T-cell (primary cell): Measurements from ENCODE around the gene PCIF1. TPM values are rescaled to one million over a fixed set of nuclear protein-coding genes. Genes with fewer than 3 reads are reported as not detected.

Source experiments
- ATAC-seq, 4 experiments: fragments of 200-7000 bp in 3 of 4; fragments of 150-1000 bp in 1 of 4; cut with Tn5 transposase; replicated peaks in 1 of 4; 1 replicate in 3 of 4; 2 replicates in 1 of 4; pipeline ENCODE4 v1.10.0; 2021; ENCODE audit warnings: moderate library complexity in 3 of 4, mild to moderate bottlenecking in 2 of 4, moderate number of reproducible peaks in 1 of 4
- CTCF ChIA-PET, 2 donors: fragments of 300-600 bp; sonication (Branson Sonifier 250); formaldehyde crosslinking; loops; one replicate each; lab custom pipeline; 2022; ENCODE audit warnings: antibody characterized with exemption in 2 of 2; lab: Charles Lee
- POLR2A ChIA-PET, 2 donors: fragments of 300-600 bp; sonication (Branson Sonifier 250); formaldehyde crosslinking; loops; one replicate each; lab custom pipeline; 2022; ENCODE audit warnings: antibody characterized with exemption in 2 of 2; lab: Charles Lee
- DNase-seq, 35 experiments: peaks; one replicate each; pipeline versions ENCODE4 v3.0.0 to v3.0.0-alpha.2; 2013 to 2023
- H3K27ac ChIP-seq: one replicate; pipeline ENCODE4 v1.5.1; 2013; ENCODE audit warnings: low read length
- H3K27me3 ChIP-seq, 2 experiments: replicated peaks in 1 of 2; 1 replicate in 1 of 2; 2 replicates in 1 of 2; pipeline versions ENCODE4 v1.6.1 to v1.7.0; 2013; ENCODE audit warnings: low read length in 1 of 2, mixed read lengths in 1 of 2; ENCODE audit not compliant: control insufficient read depth in 2 of 2, insufficient read depth in 2 of 2; ENCODE audit errors: extremely low read depth in 1 of 2
- H3K36me3 ChIP-seq, 2 donors: 1 replicate in 1 of 2; 2 replicates in 1 of 2; pipeline versions ENCODE4 v1.6.1 to v1.7.0; 2013; ENCODE audit warnings: low read length in 1 of 2; ENCODE audit not compliant: control insufficient read depth in 2 of 2, insufficient read depth in 1 of 2; ENCODE audit errors: extremely low read depth in 1 of 2
- H3K4me1 ChIP-seq, 2 experiments: 1 replicate in 1 of 2; 2 replicates in 1 of 2; pipeline versions ENCODE4 v1.6.1 to v1.7.0; 2013; ENCODE audit warnings: low read length in 2 of 2, mixed read lengths in 1 of 2; ENCODE audit not compliant: insufficient read depth in 2 of 2, control insufficient read depth in 1 of 2; ENCODE audit errors: extremely low read depth in 1 of 2
- H3K4me3 ChIP-seq, 2 donors: 1 replicate in 1 of 2; 2 replicates in 1 of 2; pipeline versions ENCODE4 v1.5.1 to v1.7.0; 2013; ENCODE audit warnings: mild to moderate bottlenecking in 2 of 2, low read length in 1 of 2, moderate library complexity in 1 of 2; ENCODE audit not compliant: control insufficient read depth in 1 of 2; ENCODE audit errors: extremely low read depth in 1 of 2
- H3K9me3 ChIP-seq: 2 replicates; pipeline ENCODE4 v1.7.0; 2013
- H3K27ac Mint-ChIP-seq, 2 donors: one replicate each; pipeline ENCODE4 v1.8.0; 2020 to 2021; ENCODE audit warnings: mild to moderate bottlenecking in 2 of 2, mixed read lengths in 2 of 2
- H3K27me3 Mint-ChIP-seq, 2 donors: one replicate each; pipeline ENCODE4 v1.8.0; 2021 to 2022; ENCODE audit warnings: mixed read lengths in 2 of 2
- H3K36me3 Mint-ChIP-seq: one replicate; pipeline ENCODE4 v1.8.0; 2021; ENCODE audit warnings: mixed read lengths
- H3K4me1 Mint-ChIP-seq, 3 donors: one replicate each; pipeline ENCODE4 v1.8.0; 2020 to 2022; ENCODE audit warnings: mixed read lengths in 3 of 3, mild to moderate bottlenecking in 1 of 3
- H3K4me3 Mint-ChIP-seq, 3 donors: one replicate each; pipeline ENCODE4 v1.8.0; 2020 to 2022; ENCODE audit warnings: mild to moderate bottlenecking in 3 of 3, mixed read lengths in 3 of 3, moderate library complexity in 3 of 3
- H3K9me3 Mint-ChIP-seq, 3 donors: one replicate each; pipeline ENCODE4 v1.8.0; 2020 to 2022; ENCODE audit warnings: mixed read lengths in 3 of 3
- WGBS: methylation state at CpG from one replicate; pipeline ENCODE4 v1.1.5; 2013; ENCODE audit warnings: missing lambda C conversion rate; ENCODE audit not compliant: insufficient coverage; 5-methylcytosine and 5-hydroxymethylcytosine counted together
- total RNA-seq, 35 experiments: library from RNA in 6 of 35; stranded (reverse) in 6 of 35; fragments of 120-200 nt in 1 of 35; gene quantifications; one replicate each; pipeline versions ENCODE4 v1.2.1 to v1.2.4 and lab custom pipeline; 2013 to 2026

Gene PCIF1
- total RNA-seq, 5 donors from 2014 or later (not counting 1 experiment from before 2014, with no cell fraction given), result 74.4 to 78.7 (median 74.6) TPM

- ATAC-seq, result no peak
- no peak overlapping the region for H3K27ac Mint-ChIP-seq
- no peaks in the 10 kb centered on the region for H3K4me1 ChIP-seq
- no peak for DNase-seq
- H3K36me3 Mint-ChIP-seq, result peaks cover 11% of the 10 kb centered on the region
- no peak overlapping the region for H3K27ac ChIP-seq
- H3K4me3 Mint-ChIP-seq, result no peak overlapping the region
- 96% methylated on average over 9 of the region's 14 CpGs for WGBS
- H3K9me3 Mint-ChIP-seq, result no peaks in the 10 kb centered on the region
- H3K36me3 ChIP-seq, result peaks cover 7 to 18% of the 10 kb centered on the region in 2 donors
- ChIA-PET POLR2A (no interaction called here), CTCF (interaction anchor here in 1 of 2 donors (0.9 kb wide), 1 partner anchor 21 kb away, joined by 3 read pairs; the partner anchor contains the start of gene ZSWIM1)
- H3K27me3 ChIP-seq, result peaks cover 0 to 3% of the 10 kb centered on the region in 2 experiments
- no peaks in the 10 kb centered on the region for H3K27me3 Mint-ChIP-seq
- no peaks in the 10 kb centered on the region for H3K9me3 ChIP-seq
- H3K4me3 ChIP-seq, result no peak overlapping the region
- H3K4me1 Mint-ChIP-seq, result no peaks in the 10 kb centered on the region
These were observed 32.2 kb upstream of the PCIF1 start for GRCh38 chr20:45902199-45902701.

DNA sequence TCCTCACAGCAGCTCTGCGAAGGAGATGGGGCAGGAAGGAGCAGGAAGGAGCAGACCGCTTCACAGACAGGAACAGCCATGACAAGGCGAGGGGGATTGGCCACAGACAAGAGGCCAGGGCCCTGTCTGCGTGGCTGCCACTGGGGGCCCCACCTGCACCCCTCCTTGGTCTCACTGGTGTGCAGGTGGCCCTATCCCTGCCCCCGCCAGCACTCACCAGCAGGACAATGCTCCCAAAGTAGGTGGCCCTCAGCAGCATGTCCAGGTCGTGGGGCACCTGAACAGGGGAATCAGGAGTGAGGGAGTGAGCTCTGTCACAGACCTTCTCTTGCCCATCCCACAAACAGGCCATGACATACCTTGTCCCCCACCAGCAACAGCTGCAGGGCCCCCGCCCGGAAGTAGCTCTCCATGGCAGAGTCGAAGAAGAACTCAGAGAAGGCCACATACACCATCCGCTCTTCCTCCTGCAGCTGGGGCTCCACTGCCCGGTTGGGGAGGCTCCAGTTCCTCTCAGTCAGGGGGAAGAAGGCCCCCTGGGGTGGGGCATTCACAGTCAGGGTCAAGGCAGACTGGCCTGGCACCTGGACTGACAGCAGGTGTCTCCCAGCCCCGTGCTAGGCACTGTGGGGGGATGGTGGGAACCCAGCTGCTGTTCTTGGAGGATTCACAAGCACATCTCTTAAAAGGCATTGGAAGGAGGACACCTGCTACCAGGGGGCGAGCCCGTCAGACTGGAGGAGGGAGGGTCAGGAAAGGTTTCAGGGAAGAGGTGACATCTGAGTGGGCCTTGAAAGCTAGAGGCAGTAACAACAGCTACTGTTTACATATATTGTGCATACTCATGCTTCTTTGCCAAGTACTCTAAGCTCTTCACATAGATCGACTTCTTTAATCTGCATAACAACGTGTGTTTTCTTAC is 29.6 kb upstream of the PCIF1 start:
- no peak overlapping the region for H3K27ac Mint-ChIP-seq
- H3K27me3 ChIP-seq, result peaks cover 0 to 5% of the 10 kb centered on the region in 2 experiments
- H3K36me3 Mint-ChIP-seq, result no peaks in the 10 kb centered on the region
- ChIA-PET CTCF (no interaction called here), POLR2A (no interaction called here)
- no peaks in the 10 kb centered on the region for H3K36me3 ChIP-seq
- no peak for DNase-seq
- no peak overlapping the region for H3K4me3 ChIP-seq
- H3K9me3 Mint-ChIP-seq, result no peaks in the 10 kb centered on the region
- H3K9me3 ChIP-seq, result no peaks in the 10 kb centered on the region
- no peaks in the 10 kb centered on the region for H3K27me3 Mint-ChIP-seq
- H3K4me1 Mint-ChIP-seq, result no peaks in the 10 kb centered on the region
- H3K27ac ChIP-seq, result no peak overlapping the region
- H3K4me1 ChIP-seq, result no peaks in the 10 kb centered on the region
- H3K4me3 Mint-ChIP-seq, result no peak overlapping the region
- WGBS, result 63% methylated on average over 7 of the region's 16 CpGs
- ATAC-seq, result no peak

DNA sequence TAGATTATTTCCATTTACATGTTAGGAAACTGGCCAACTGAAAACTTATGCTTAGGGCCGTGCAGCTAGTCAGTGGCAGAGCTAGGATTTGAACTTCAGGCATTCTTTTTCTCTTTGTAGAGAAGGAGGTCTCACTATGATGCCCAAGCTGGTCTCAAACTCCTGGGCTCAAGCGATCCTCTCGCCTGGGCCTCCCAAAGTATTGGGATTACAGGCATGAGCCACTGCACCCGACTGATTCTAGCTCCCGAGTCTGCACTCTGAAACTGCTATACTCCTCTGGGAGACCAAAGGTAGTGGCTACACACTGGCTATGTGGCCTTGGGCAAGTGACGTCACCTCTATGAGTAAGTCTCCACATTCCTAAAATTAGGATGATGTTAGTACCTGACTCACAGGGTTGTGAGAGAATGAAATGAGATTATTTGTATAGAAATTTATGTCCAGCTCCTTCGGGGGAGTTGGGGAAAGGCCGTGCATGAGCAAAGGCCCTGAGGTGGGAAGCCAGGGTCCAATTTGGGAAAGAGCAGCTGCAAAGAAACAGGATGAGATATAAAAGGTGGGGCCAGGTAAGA is 28.9 kb upstream of the PCIF1 start:
- Histone ChIP-seq H3K4me1 (peaks cover 0 to 1% of the 10 kb centered on the region in 2 experiments), H3K36me3 (no peaks in the 10 kb centered on the region), H3K4me3 (no peak overlapping the region), H3K27ac (no peak overlapping the region), H3K27me3 (peaks cover 0 to 5% of the 10 kb centered on the region in 2 experiments), H3K9me3 (no peaks in the 10 kb centered on the region)
- no peak for ATAC-seq
- Mint-ChIP-seq H3K4me3 (no peak overlapping the region), H3K4me1 (peaks cover 1 to 4% (median 2%) of the 10 kb centered on the region in 3 donors), H3K27me3 (no peaks in the 10 kb centered on the region), H3K36me3 (no peaks in the 10 kb centered on the region), H3K9me3 (no peaks in the 10 kb centered on the region), H3K27ac (no peak overlapping the region)
- no peak for DNase-seq
- ChIA-PET POLR2A (no interaction called here), CTCF (no interaction called here)
- WGBS, result 83% methylated on average over 6 of the region's 8 CpGs

DNA sequence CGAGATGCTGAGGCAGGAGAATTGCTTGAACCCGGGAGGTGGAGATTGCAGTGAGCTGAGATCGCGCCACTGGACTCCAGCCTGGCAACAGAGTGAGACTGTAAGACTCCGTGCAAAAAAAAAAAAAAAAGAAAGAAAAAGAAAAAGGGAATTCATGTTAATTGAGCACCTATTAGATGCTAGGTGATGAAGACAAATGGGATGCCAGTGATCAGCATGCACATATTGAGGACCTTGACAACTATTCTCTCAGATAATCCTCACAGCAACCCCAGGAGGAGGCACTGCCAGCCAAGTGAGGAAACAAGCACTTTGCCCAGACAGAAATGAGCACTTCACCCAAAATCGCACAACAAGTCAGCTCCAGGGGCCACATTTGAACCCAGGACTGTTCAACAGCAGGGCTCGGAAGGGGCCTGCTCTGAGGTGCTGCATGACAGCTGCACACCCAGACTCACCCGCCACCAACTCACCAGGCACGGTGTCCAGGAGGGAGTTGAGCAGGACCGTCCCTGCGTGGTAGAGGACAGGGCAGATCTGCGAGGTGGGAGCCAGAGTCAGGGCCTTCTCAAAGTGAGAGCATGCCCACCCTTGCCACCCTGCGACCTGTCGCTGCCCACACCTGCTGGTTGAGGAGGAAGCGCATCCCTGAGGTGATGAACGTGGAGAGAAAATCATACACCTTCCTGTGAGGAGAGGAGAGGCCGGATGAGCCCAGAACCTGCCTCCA is 27.1 kb upstream of the PCIF1 start:
- CTCF ChIA-PET, result interaction anchor here in 1 of 2 donors (0.7 kb wide), 1 partner anchor 18 kb away, joined by 6 read pairs; no protein-coding TSS in a partner anchor

GRCh38 chr20:45908084-45908483 is 26.4 kb upstream of the PCIF1 start:
- peaks cover 4 to 21% of the 10 kb centered on the region in 2 experiments for H3K4me1 ChIP-seq
- CTCF ChIA-PET, result no interaction called here
- no peak overlapping the region for H3K4me3 ChIP-seq
- peaks cover 0 to 27% of the 10 kb centered on the region in 2 experiments for H3K27me3 ChIP-seq
- peaks cover 9 to 20% (median 18%) of the 10 kb centered on the region in 3 donors for H3K4me1 Mint-ChIP-seq
- DNase-seq, result no peak
- POLR2A ChIA-PET, result no interaction called here
- no peak overlapping the region for H3K27ac Mint-ChIP-seq
- 96% methylated on average over 2 of the region's 2 CpGs for WGBS
- H3K36me3 ChIP-seq, result no peaks in the 10 kb centered on the region
- H3K36me3 Mint-ChIP-seq, result no peaks in the 10 kb centered on the region
- no peaks in the 10 kb centered on the region for H3K9me3 Mint-ChIP-seq
- H3K4me3 Mint-ChIP-seq, result no peak overlapping the region
- no peak for ATAC-seq
- no peaks in the 10 kb centered on the region for H3K9me3 ChIP-seq
- no peak overlapping the region for H3K27ac ChIP-seq
- H3K27me3 Mint-ChIP-seq, result peaks cover 3 to 4% of the 10 kb centered on the region in 2 donors

More for the DNA sequence above, 27.1 kb upstream of the PCIF1 start:
- Histone ChIP-seq H3K27me3 (peaks cover 0 to 22% of the 10 kb centered on the region in 2 experiments), H3K9me3 (no peaks in the 10 kb centered on the region), H3K4me1 (peaks cover 4 to 19% of the 10 kb centered on the region in 2 experiments), H3K4me3 (no peak overlapping the region), H3K27ac (no peak overlapping the region), H3K36me3 (no peaks in the 10 kb centered on the region)
- POLR2A ChIA-PET, result no interaction called here
- no peaks in the 10 kb centered on the region for H3K36me3 Mint-ChIP-seq
- H3K9me3 Mint-ChIP-seq, result no peaks in the 10 kb centered on the region
- no peak overlapping the region for H3K27ac Mint-ChIP-seq
- peaks cover 1 to 3% of the 10 kb centered on the region in 2 donors for H3K27me3 Mint-ChIP-seq
- DNase-seq, result no peak
- no peak for ATAC-seq
- H3K4me3 Mint-ChIP-seq, result no peak overlapping the region
- WGBS, result 85% methylated on average over 9 of the region's 17 CpGs
- peaks cover 9 to 18% (median 16%) of the 10 kb centered on the region in 3 donors for H3K4me1 Mint-ChIP-seq

- no peak overlapping the region for H3K4me3 ChIP-seq
- peaks cover 7 to 9% of the 10 kb centered on the region in 2 donors for H3K27me3 Mint-ChIP-seq
- DNase-seq, result no peak
- H3K4me1 ChIP-seq, result peaks cover 4 to 21% of the 10 kb centered on the region in 2 experiments
- H3K27ac ChIP-seq, result no peak overlapping the region
- H3K27ac Mint-ChIP-seq, result no peak overlapping the region
- H3K4me1 Mint-ChIP-seq, result peaks cover 9 to 21% (median 18%) of the 10 kb centered on the region in 3 donors
- H3K9me3 ChIP-seq, result no peaks in the 10 kb centered on the region
- H3K27me3 ChIP-seq, result peaks cover 0 to 39% of the 10 kb centered on the region in 2 experiments
- WGBS, result 91% methylated on average over 11 of the region's 12 CpGs
- no peaks in the 10 kb centered on the region for H3K36me3 Mint-ChIP-seq
- no peaks in the 10 kb centered on the region for H3K36me3 ChIP-seq
- no peak overlapping the region for H3K4me3 Mint-ChIP-seq
- POLR2A ChIA-PET, result interaction anchor here (0.5 kb wide), 2 partner anchors 32 to 45 kb away, joined by 6 to 9 read pairs; no protein-coding TSS in a partner anchor
- no peaks in the 10 kb centered on the region for H3K9me3 Mint-ChIP-seq
- no peak for ATAC-seq
- CTCF ChIA-PET, result no interaction called here
These were observed 25.1 kb upstream of the PCIF1 start for GRCh38 chr20:45909336-45909808.
